Lower lobe of right lung (tissue), 2 donors: ENCODE results near the gene OTOG. TPM values are rescaled to one million over a fixed set of nuclear protein-coding genes. Genes with fewer than 3 reads are reported as not detected.

Source experiments
- ATAC-seq, 2 donors: fragments of 200-7000 bp; cut with Tn5 transposase; one replicate each; pipeline ENCODE4 v1.9.1; 2020 to 2022; ENCODE audit warnings: mild to moderate bottlenecking in 2 of 2, moderate library complexity in 2 of 2
- DNase-seq: peaks from one replicate; pipeline ENCODE4 v3.0.0-alpha.2; 2020
- H3K27ac ChIP-seq: fragments of 200-600 bp; one replicate; pipeline ENCODE4 v1.8.0; 2022
- H3K27me3 ChIP-seq: fragments of 200-600 bp; one replicate; pipeline ENCODE4 v1.8.0; 2022; ENCODE audit warnings: low read depth
- H3K36me3 ChIP-seq: fragments of 200-600 bp; one replicate; pipeline ENCODE4 v1.8.0; 2022; ENCODE audit warnings: mild to moderate bottlenecking
- H3K4me1 ChIP-seq: fragments of 200-600 bp; one replicate; pipeline ENCODE4 v1.8.0; 2022
- H3K4me3 ChIP-seq: fragments of 200-600 bp; one replicate; pipeline ENCODE4 v1.8.0; 2022; ENCODE audit warnings: mild to moderate bottlenecking
- H3K9me3 ChIP-seq: fragments of 200-600 bp; one replicate; pipeline ENCODE4 v1.8.0; 2022
- CTCF ChIP-seq: fragments of 200-600 bp; IDR thresholded peaks from one replicate; pipeline ENCODE4 v1.8.0; 2022; ENCODE audit warnings: antibody characterized with exemption, mild to moderate bottlenecking
- intact Hi-C: fragments of 100-400 bp; cut with DNase I; formaldehyde crosslinking; loops from one replicate; pipeline ENCODE4 v1.11.0; 2022
- total RNA-seq: library from RNA; stranded (reverse); fragmentation: NEBNext Ultra II Directional; extraction: Animal tissue kit (Norgen Biotek cat#: 25700); gene quantifications from one replicate; pipeline ENCODE4 v1.2.1, GENCODE V29; 2021
- donor health status: DM: no; HTN: yes; CAD: no; lungs with severe emphysema.

The OTOG gene
- total RNA-seq, 1 donor from 2014 or later, result not detected

GRCh38 chr11:17525570-17525969 is 21.5 kb upstream of the OTOG start:
- intact Hi-C loops, result no loop called here
- H3K27ac ChIP-seq, result no peak overlapping the region
- H3K27me3 ChIP-seq, result no peaks in the 10 kb centered on the region
- no peak for TF ChIP-seq CTCF
- ATAC-seq (no peak), DNase-seq (no peak)
- H3K4me3 ChIP-seq, result no peak overlapping the region
- no peaks in the 10 kb centered on the region for H3K4me1 ChIP-seq
- H3K9me3 ChIP-seq, result no peaks in the 10 kb centered on the region
- no peaks in the 10 kb centered on the region for H3K36me3 ChIP-seq

GRCh38 chr11:17526326-17526725 is 20.7 kb upstream of the OTOG start:
- Histone ChIP-seq H3K4me1 (no peaks in the 10 kb centered on the region), H3K9me3 (no peaks in the 10 kb centered on the region), H3K27me3 (no peaks in the 10 kb centered on the region), H3K27ac (no peak overlapping the region), H3K4me3 (no peak overlapping the region), H3K36me3 (no peaks in the 10 kb centered on the region)
- DNase-seq (no peak), ATAC-seq (no peak)
- intact Hi-C loops, result no loop called here
- TF ChIP-seq CTCF, result no peak

- H3K36me3 ChIP-seq, result no peaks in the 10 kb centered on the region
- ATAC-seq (no peak), DNase-seq (no peak)
- no peak overlapping the region for H3K4me3 ChIP-seq
- no peaks in the 10 kb centered on the region for H3K4me1 ChIP-seq
- H3K27me3 ChIP-seq, result no peaks in the 10 kb centered on the region
- H3K9me3 ChIP-seq, result no peaks in the 10 kb centered on the region
- intact Hi-C loops, result no loop called here
- H3K27ac ChIP-seq, result no peak overlapping the region
- no peak for TF ChIP-seq CTCF
These were observed 20.0 kb upstream of the OTOG start for GRCh38 chr11:17526931-17527627.

GRCh38 chr11:17527628-17527995 is 19.4 kb upstream of the OTOG start:
- Histone ChIP-seq H3K36me3 (no peaks in the 10 kb centered on the region), H3K9me3 (no peaks in the 10 kb centered on the region), H3K27ac (no peak overlapping the region), H3K4me3 (no peak overlapping the region), H3K4me1 (no peaks in the 10 kb centered on the region), H3K27me3 (no peaks in the 10 kb centered on the region)
- intact Hi-C loops, result no loop called here
- no peak for TF ChIP-seq CTCF
- ATAC-seq (no peak), DNase-seq (no peak)

- ATAC-seq, result peak; percentile 65 to 74
- DNase-seq, result no peak
- no peaks in the 10 kb centered on the region for H3K27me3 ChIP-seq
- no peaks in the 10 kb centered on the region for H3K9me3 ChIP-seq
- TF ChIP-seq CTCF, result peak; percentile 63
- no peak overlapping the region for H3K4me3 ChIP-seq
- H3K4me1 ChIP-seq, result no peaks in the 10 kb centered on the region
- no peaks in the 10 kb centered on the region for H3K36me3 ChIP-seq
- H3K27ac ChIP-seq, result no peak overlapping the region
- intact Hi-C loops, result no loop called here
These were observed 18.8 kb upstream of the OTOG start for GRCh38 chr11:17528181-17528691.
